GM12878 (cell line): ENCODE data around the gene CPA4. TPM values are rescaled to one million over a fixed set of nuclear protein-coding genes. Genes with fewer than 3 reads are reported as not detected.

Experiments used
- ATAC-seq: fragments of 200-7000 bp; cut with Tn5 transposase; 3 replicates; pipeline ENCODE4 v1.9.1; 2020; ENCODE audit warnings: mild to moderate bottlenecking, moderate library complexity
- BruUV-seq: library from RNA; stranded (reverse); fragments of 400-500 nt; replicated peaks from 2 replicates; lab custom pipeline; 2021; lab: Mats Ljungman, UMichigan
- CTCF ChIA-PET: fragments of 300-600 bp; sonication (Branson Sonifier 250); formaldehyde crosslinking; extraction: SDS; loops from one replicate; lab custom pipeline; 2021; ENCODE audit warnings: inconsistent platforms; lab: Yijun Ruan, JAX
- POLR2A ChIA-PET: fragments of 350-600 bp; formaldehyde crosslinking; extraction: SDS; loops from one replicate; lab custom pipeline; 2021; ENCODE audit warnings: inconsistent platforms; lab: Charles Lee
- RAD21 ChIA-PET: fragments of 300-600 bp; sonication (Branson Sonifier 250); formaldehyde crosslinking; loops from one replicate; lab custom pipeline; 2023; ENCODE audit warnings: antibody characterized with exemption; ENCODE audit not compliant: unreplicated experiment; lab: Charles Lee
- SMC1A ChIA-PET: fragments of 300-600 bp; sonication (Branson Sonifier 250); formaldehyde crosslinking; loops from one replicate; lab custom pipeline; 2023; ENCODE audit not compliant: unreplicated experiment, uncharacterized antibody; lab: Charles Lee
- DNase-seq: peaks from one replicate; pipeline ENCODE4 v3.0.0-alpha.2; 2011; ENCODE audit warnings: low read depth, low spot score
- FAIRE-seq: peaks from 3 replicates; lab custom pipeline; 2011; peaks lifted over from hg19 to GRCh38; lab: Jason Lieb, UNC
- H2AFZ ChIP-seq: 2 replicates; pipeline ENCODE4 v1.6.0; 2011; ENCODE audit warnings: low read depth, low read length, control low read depth; ENCODE audit not compliant: control insufficient read depth
- H3K27ac ChIP-seq: 2 replicates; pipeline ENCODE4 v1.5.1; 2011; ENCODE audit warnings: control low read depth; ENCODE audit not compliant: control insufficient read depth, insufficient read depth
- H3K27me3 ChIP-seq, 2 experiments: replicated peaks in 1 of 2; 2 replicates each; pipeline versions ENCODE4 v1.6.0 to v1.6.1; 2011; ENCODE audit warnings: low read length in 1 of 2; ENCODE audit not compliant: control insufficient read depth in 2 of 2, insufficient read depth in 2 of 2
- H3K36me3 ChIP-seq, 2 experiments: 2 replicates each; pipeline ENCODE4 v1.5.1; 2011; ENCODE audit warnings: low read length in 1 of 2; ENCODE audit not compliant: control insufficient read depth in 2 of 2, insufficient read depth in 2 of 2
- H3K4me1 ChIP-seq: 2 replicates; pipeline ENCODE4 v1.6.1; 2011; ENCODE audit warnings: mild to moderate bottlenecking, low read length, moderate library complexity, mixed read lengths; ENCODE audit not compliant: control insufficient read depth, insufficient read depth
- H3K4me2 ChIP-seq: 2 replicates; pipeline ENCODE4 v1.6.0; 2011; ENCODE audit warnings: control low read depth; ENCODE audit not compliant: control insufficient read depth, insufficient read depth
- H3K4me3 ChIP-seq: fragments of 200-600 bp; sonication (generic); 2 replicates; pipeline ENCODE4 v1.5.1; 2016
- H3K79me2 ChIP-seq: 2 replicates; pipeline ENCODE4 v1.6.0; 2011; ENCODE audit warnings: low read length; ENCODE audit not compliant: control insufficient read depth, insufficient read depth
- H3K9ac ChIP-seq: 2 replicates; pipeline ENCODE4 v1.8.0; 2011; ENCODE audit warnings: low read length, control low read depth, mixed read lengths; ENCODE audit not compliant: control insufficient read depth, insufficient read depth
- H3K9me3 ChIP-seq: replicated peaks from 3 replicates; pipeline ENCODE4 v1.5.1; 2011; ENCODE audit warnings: mild to moderate bottlenecking, low read length; ENCODE audit not compliant: control insufficient read depth, insufficient read depth
- H4K20me1 ChIP-seq: 2 replicates; pipeline ENCODE4 v1.6.0; 2011; ENCODE audit not compliant: control insufficient read depth, insufficient read depth
- CREM ChIP-seq: IDR thresholded peaks from 2 replicates; pipeline ENCODE4 v1.6.1; 2014; ENCODE audit warnings: antibody characterized with exemption, low read depth
- FOXK2 ChIP-seq: fragments of 450-650 bp; IDR thresholded peaks from 2 replicates; pipeline ENCODE4 v1.6.1; 2017; ENCODE audit warnings: mild to moderate bottlenecking, moderate library complexity
- LARP7 ChIP-seq: fragments of 450-650 bp; IDR thresholded peaks from 2 replicates; pipeline ENCODE4 v1.6.1; 2017; ENCODE audit warnings: mild to moderate bottlenecking
- MEF2A ChIP-seq: IDR thresholded peaks from 2 replicates; pipeline ENCODE4 v1.6.1; 2011; ENCODE audit warnings: low read depth, mild to moderate bottlenecking, low read length, moderate library complexity; ENCODE audit not compliant: insufficient read depth
- MYC ChIP-seq: IDR thresholded peaks from 2 replicates; pipeline ENCODE4 v1.6.1; 2011; ENCODE audit warnings: mild to moderate bottlenecking, low read length, moderate library complexity, inconsistent platforms; ENCODE audit not compliant: insufficient read depth, insufficient replicate concordance, insufficient read length, severe bottlenecking
- RBBP5 ChIP-seq: fragments of 200-600 bp; sonication (generic); conservative IDR thresholded peaks from 2 replicates; pipeline ENCODE4 v1.6.1; 2016
- SIX5 ChIP-seq: IDR thresholded peaks from 2 replicates; pipeline ENCODE4 v1.6.1; 2011; ENCODE audit warnings: mild to moderate bottlenecking, low read depth, low read length, moderate library complexity; ENCODE audit not compliant: severe bottlenecking
- SRF ChIP-seq, 2 experiments: IDR thresholded peaks; 2 replicates each; pipeline ENCODE4 v1.6.1; 2011; ENCODE audit warnings: low read depth in 2 of 2, low read length in 2 of 2, mild to moderate bottlenecking in 1 of 2, moderate library complexity in 1 of 2
- TCF7 ChIP-seq: IDR thresholded peaks from 2 replicates; pipeline ENCODE4 v1.6.1; 2014; ENCODE audit warnings: antibody characterized with exemption, borderline replicate concordance
- WRNIP1 ChIP-seq: IDR thresholded peaks from 2 replicates; pipeline ENCODE4 v1.6.1; 2011; ENCODE audit warnings: low read depth, low read length, improper control_type of control experiment, borderline replicate concordance
- YY1 ChIP-seq: IDR thresholded peaks from 2 replicates; pipeline ENCODE4 v1.6.1; 2011; ENCODE audit warnings: low read depth, mild to moderate bottlenecking, low read length
- ZNF622 ChIP-seq: fragments of 450-650 bp; IDR thresholded peaks from 2 replicates; pipeline ENCODE4 v1.6.1; 2017; ENCODE audit warnings: mild to moderate bottlenecking, inconsistent platforms
- WGBS: methylation state at CpG from one replicate; pipeline ENCODE4 v1.1.6; 2016; ENCODE audit warnings: low lambda C conversion rate; ENCODE audit not compliant: insufficient replicate concordance, insufficient coverage; ENCODE audit errors: missing lambda C conversion rate; 5-methylcytosine and 5-hydroxymethylcytosine counted together
- in situ Hi-C: fragments of 300-500 bp; cut with MboI; formaldehyde crosslinking; loops from 9 replicates; pipeline ENCODE4 v1.14.3; 2018; ENCODE audit warnings: mixed read lengths
- intact Hi-C: fragments of 100-400 bp; cut with micrococcal nuclease; formaldehyde crosslinking; loops from one replicate; pipeline ENCODE4 v1.14.2; 2022; ENCODE audit not compliant: unreplicated experiment
- polyA plus RNA-seq, 11 experiments: library from polyadenylated mRNA; depleted of rRNA in 4 of 11; unstranded in 6 of 11; stranded (reverse) in 5 of 11; fragments of >200 nt; fragmentation: Nextera tagmentation in 4 of 11; fragmentation: Illumina TruSeq in 1 of 11; extraction: Ambion mirVana in 4 of 11; extraction: Trizol in 1 of 11; gene quantifications; 1 replicate in 1 of 11; 2 replicates in 10 of 11; pipeline versions ENCODE4 v1.2.1 to v1.2.3, GENCODE V29; 2011 to 2016; ENCODE audit warnings: inconsistent platforms in 2 of 11, missing spikeins in 2 of 11, low read depth in 1 of 11
- total RNA-seq, 4 experiments: library from RNA; depleted of rRNA in 3 of 4; stranded (reverse); fragments of >200 nt in 3 of 4; fragmentation: Illumina TruSeq in 1 of 4; extraction: Trizol in 1 of 4; gene quantifications; 2 replicates each; pipeline versions ENCODE4 v1.2.1 to v1.2.3, GENCODE V29; 2013 to 2021
- TF ChIP-seq, protein P1 (sequence below): fragments of 450-650 bp; IDR thresholded peaks from 2 replicates; pipeline ENCODE4 v1.6.1; 2016; ENCODE audit warnings: mild to moderate bottlenecking

CPA4 gene
- total and polyA plus RNA-seq, 10 of the 15 experiments (the other 5 are each of a cell fraction or from before 2014, with no cell fraction given): 0.05 to 0.35 (median 0.18) TPM; not detected in 1

DNA sequence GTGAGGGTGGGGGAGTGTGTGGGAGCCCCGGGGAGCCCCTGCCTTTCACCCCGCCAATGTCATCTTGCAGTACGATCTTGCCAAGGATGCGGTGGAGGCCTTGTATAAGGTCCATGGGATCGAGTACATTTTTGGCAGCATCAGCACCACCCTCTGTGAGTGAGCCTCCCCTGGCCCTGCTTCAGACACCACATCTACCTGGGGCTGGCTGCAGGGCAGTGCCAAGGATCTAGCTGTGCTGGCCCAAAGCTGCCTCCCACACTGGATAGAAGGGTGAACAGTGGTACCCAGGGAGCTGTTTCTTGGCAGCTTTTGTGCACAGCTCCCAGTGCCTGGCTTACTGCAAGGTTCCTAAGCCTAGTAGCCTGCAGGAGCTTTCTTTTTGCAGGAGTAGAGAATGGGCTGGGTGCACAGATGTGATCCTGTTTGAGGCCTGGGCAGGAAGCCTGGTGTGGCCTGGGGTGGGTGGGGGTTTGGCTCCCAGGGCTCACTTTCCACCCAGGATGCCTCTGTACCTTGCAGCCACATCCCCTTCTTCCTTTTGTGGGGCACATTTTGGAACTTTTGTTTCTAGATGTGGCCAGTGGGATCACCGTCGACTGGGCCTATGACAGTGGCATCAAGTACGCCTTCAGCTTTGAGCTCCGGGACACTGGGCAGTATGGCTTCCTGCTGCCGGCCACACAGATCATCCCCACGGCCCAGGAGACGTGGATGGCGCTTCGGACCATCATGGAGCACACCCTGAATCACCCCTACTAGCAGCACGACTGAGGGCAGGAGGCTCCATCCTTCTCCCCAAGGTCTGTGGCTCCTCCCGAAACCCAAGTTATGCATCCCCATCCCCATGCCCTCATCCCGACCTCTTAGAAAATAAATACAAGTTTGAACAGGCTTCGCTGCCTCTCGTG lies 75.1 kb downstream of the CPA4 start:
- no peaks in the 10 kb centered on the region; the same call in 2 of the 3 replicates for H3K9me3 ChIP-seq
- no peak overlapping the region for H3K4me3 ChIP-seq
- POLR2A ChIA-PET: no interaction called here
- H3K79me2 ChIP-seq: no peaks in the 10 kb centered on the region
- no peaks in the 10 kb centered on the region for H3K27me3 ChIP-seq
- no peak overlapping the region for H3K4me2 ChIP-seq
- WGBS: 71% methylated on average over 19 of the region's 19 CpGs
- peaks cover 13% of the 10 kb centered on the region for H3K4me1 ChIP-seq
- RAD21 ChIA-PET: interaction anchor here (1.0 kb wide), 1 partner anchor 108 kb away, joined by 3 read pairs; no protein-coding TSS in a partner anchor
- H4K20me1 ChIP-seq: no peaks in the 10 kb centered on the region
- no peaks in the 10 kb centered on the region for H3K36me3 ChIP-seq
- no peak overlapping the region for H3K9ac ChIP-seq
- no peak overlapping the region for H2AFZ ChIP-seq
- intact Hi-C loops: loop anchor here (5.0 kb wide), 2 partner anchors 119 to 126 kb away; no protein-coding TSS in a partner anchor
- H3K27ac ChIP-seq: no peak overlapping the region
- CTCF ChIA-PET: no interaction called here
- ATAC-seq (no peak), FAIRE-seq (no peak), DNase-seq (no peak)
- SMC1A ChIA-PET: interaction anchor here (1.0 kb wide), 1 partner anchor 13 kb away, joined by 5 read pairs; no protein-coding TSS in a partner anchor
- in situ Hi-C loops: no loop called here
- no TSS peak for BruUV-seq
- TF ChIP-seq MEF2A (no peak), LARP7 (no peak), SIX5 (no peak), MYC (no peak), ZNF622 (no peak), RBBP5 (no peak), CREM (no peak), WRNIP1 (no peak), TCF7 (no peak), YY1 (no peak), FOXK2 (no peak), SRF (IDR thresholded peaks at IDR 0.05; ENCODE audit: low read depth in 2 of 2, low read length in 2 of 2) (no peak)
- TF ChIP-seq, protein P1, sequence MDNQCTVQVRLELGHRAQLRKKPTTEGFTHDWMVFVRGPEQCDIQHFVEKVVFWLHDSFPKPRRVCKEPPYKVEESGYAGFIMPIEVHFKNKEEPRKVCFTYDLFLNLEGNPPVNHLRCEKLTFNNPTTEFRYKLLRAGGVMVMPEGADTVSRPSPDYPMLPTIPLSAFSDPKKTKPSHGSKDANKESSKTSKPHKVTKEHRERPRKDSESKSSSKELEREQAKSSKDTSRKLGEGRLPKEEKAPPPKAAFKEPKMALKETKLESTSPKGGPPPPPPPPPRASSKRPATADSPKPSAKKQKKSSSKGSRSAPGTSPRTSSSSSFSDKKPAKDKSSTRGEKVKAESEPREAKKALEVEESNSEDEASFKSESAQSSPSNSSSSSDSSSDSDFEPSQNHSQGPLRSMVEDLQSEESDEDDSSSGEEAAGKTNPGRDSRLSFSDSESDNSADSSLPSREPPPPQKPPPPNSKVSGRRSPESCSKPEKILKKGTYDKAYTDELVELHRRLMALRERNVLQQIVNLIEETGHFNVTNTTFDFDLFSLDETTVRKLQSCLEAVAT: no peak
